Endothelial cell of umbilical vein (primary cell): ENCODE measurements around the gene MID1.

Experiments used
- FOS ChIP-seq: IDR thresholded peaks from 2 replicates; pipeline ENCODE4 v1.6.1; 2011; ENCODE audit warnings: mild to moderate bottlenecking, low read length, moderate library complexity, borderline replicate concordance; ENCODE audit not compliant: insufficient read depth
- TF ChIP-seq, protein P1 (sequence below), 2 donors: IDR thresholded peaks; 1 replicate in 1 of 2; 2 replicates in 1 of 2; pipeline ENCODE4 v1.5.1; 2011; ENCODE audit warnings: low read length in 2 of 2, mild to moderate bottlenecking in 2 of 2, moderate library complexity in 2 of 2, control low read depth in 1 of 2, inconsistent platforms in 1 of 2, low read depth in 1 of 2; ENCODE audit not compliant: insufficient read depth in 1 of 2; ENCODE audit errors: extremely low read depth in 1 of 2

DNA sequence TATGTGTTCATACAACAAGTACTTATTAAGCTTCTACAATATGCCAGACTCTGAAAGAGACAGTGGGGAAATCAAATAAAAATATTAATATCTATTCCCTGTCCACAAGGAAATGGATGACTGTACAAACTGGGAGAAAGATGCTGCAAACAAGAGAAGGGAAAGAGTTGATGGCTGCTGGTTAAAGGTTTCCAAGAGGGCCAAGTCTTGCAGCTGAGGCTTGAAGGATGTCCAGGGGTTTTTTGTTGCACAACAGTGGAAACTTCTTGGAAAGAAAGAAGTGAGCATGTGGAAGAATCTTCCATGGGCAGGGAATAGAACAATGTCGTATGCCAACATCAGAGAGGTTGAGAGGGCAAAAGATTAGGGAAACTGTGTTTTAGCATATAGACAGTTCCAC, 95.8 kb downstream of the MID1 start:
- TF ChIP-seq, protein P1, sequence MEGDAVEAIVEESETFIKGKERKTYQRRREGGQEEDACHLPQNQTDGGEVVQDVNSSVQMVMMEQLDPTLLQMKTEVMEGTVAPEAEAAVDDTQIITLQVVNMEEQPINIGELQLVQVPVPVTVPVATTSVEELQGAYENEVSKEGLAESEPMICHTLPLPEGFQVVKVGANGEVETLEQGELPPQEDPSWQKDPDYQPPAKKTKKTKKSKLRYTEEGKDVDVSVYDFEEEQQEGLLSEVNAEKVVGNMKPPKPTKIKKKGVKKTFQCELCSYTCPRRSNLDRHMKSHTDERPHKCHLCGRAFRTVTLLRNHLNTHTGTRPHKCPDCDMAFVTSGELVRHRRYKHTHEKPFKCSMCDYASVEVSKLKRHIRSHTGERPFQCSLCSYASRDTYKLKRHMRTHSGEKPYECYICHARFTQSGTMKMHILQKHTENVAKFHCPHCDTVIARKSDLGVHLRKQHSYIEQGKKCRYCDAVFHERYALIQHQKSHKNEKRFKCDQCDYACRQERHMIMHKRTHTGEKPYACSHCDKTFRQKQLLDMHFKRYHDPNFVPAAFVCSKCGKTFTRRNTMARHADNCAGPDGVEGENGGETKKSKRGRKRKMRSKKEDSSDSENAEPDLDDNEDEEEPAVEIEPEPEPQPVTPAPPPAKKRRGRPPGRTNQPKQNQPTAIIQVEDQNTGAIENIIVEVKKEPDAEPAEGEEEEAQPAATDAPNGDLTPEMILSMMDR (IDR thresholded peaks at IDR 0.05; ENCODE audit: extremely low read depth in 1 of 2, insufficient read depth in 1 of 2, low read depth in 1 of 2, low read length in 2 of 2) = no peak
- TF ChIP-seq FOS = no peak
